HEK293 (cell line): ENCODE data around the gene UPP1.

Experiments
- CTCF ChIP-seq: fragments of 450-650 bp; formaldehyde crosslinking; IDR thresholded peaks from 2 replicates; pipeline ENCODE4 v1.5.1; 2016; ENCODE audit warnings: missing biosample characterization, missing genetic modification characterization
- GLIS1 ChIP-seq: fragments of 450-650 bp; formaldehyde crosslinking; IDR thresholded peaks from 2 replicates; pipeline ENCODE4 v1.5.1; 2016; ENCODE audit warnings: missing biosample characterization, missing genetic modification characterization
- ZNF169 ChIP-seq: fragments of 450-650 bp; formaldehyde crosslinking; IDR thresholded peaks from 2 replicates; pipeline ENCODE4 v1.5.1; 2016; ENCODE audit warnings: missing biosample characterization, missing genetic modification characterization
- ZNF585B ChIP-seq: fragments of 450-650 bp; formaldehyde crosslinking; IDR thresholded peaks from 2 replicates; pipeline ENCODE4 v1.5.1; 2016; ENCODE audit warnings: missing biosample characterization, missing genetic modification characterization

- TF ChIP-seq CTCF (tag by site-specific recombination), result no peak
- no peak for TF ChIP-seq ZNF169
- TF ChIP-seq ZNF585B (tag by site-specific recombination), result no peak
- TF ChIP-seq GLIS1 (tag by site-specific recombination), result no peak
Measured at GRCh38 chr7:48113275-48113674, 24.2 kb downstream of the UPP1 start.
